Activated T-helper 1 cell treated with anti-CD3 and anti-CD28 coated beads, Interleukin-12 subunit alpha, Interleukin-12 subunit beta, Interleukin-2, Interleukin-4 antibody, amounts not matched to agents 30 ng/mL and 10 ng/mL and 1 ng/mL, durations not matched to agents 14 hours and 24 hours and 36 hours (primary cell): Measurements from ENCODE around the gene MTX1. TPM values are rescaled to one million over a fixed set of nuclear protein-coding genes. Genes with fewer than 3 reads are reported as not detected.

ENCODE experiments used
- DNase-seq: peaks from one replicate; pipeline ENCODE4 v3.0.0; 2021; ENCODE audit warnings: low spot score
- H3K27ac Mint-ChIP-seq: one replicate; pipeline ENCODE4 v1.8.0; 2021; ENCODE audit warnings: mild to moderate bottlenecking, mixed read lengths
- H3K27me3 Mint-ChIP-seq: one replicate; pipeline ENCODE4 v1.8.0; 2022; ENCODE audit warnings: mild to moderate bottlenecking, moderate library complexity, mixed read lengths; ENCODE audit not compliant: insufficient read depth
- H3K36me3 Mint-ChIP-seq: one replicate; pipeline ENCODE4 v1.8.0; 2021; ENCODE audit warnings: low read depth, mixed read lengths
- H3K4me1 Mint-ChIP-seq: one replicate; pipeline ENCODE4 v1.8.0; 2021; ENCODE audit warnings: low read depth, mixed read lengths
- H3K4me3 Mint-ChIP-seq: one replicate; pipeline ENCODE4 v1.8.0; 2021; ENCODE audit warnings: mild to moderate bottlenecking, moderate library complexity, mixed read lengths
- H3K9me3 Mint-ChIP-seq: one replicate; pipeline ENCODE4 v1.8.0; 2021; ENCODE audit warnings: mixed read lengths
- intact Hi-C: fragments of 100-400 bp; cut with micrococcal nuclease; formaldehyde crosslinking; loops from one replicate; pipeline ENCODE4 v1.15.1; 2024
- total RNA-seq: library from RNA; stranded (reverse); gene quantifications from 2 replicates; pipeline ENCODE4 v1.2.3, GENCODE V29; 2022

MTX1 gene
- total RNA-seq, 1 donor from 2014 or later = 62.3 TPM

- Mint-ChIP-seq H3K4me3 (no peak overlapping the region), H3K9me3 (no peaks in the 10 kb centered on the region), H3K36me3 (peaks cover 18% of the 10 kb centered on the region), H3K4me1 (peaks cover 35% of the 10 kb centered on the region), H3K27me3 (peaks cover 4% of the 10 kb centered on the region), H3K27ac (no peak overlapping the region)
- intact Hi-C loops = loop anchor here (5.0 kb wide), 1 partner anchor 42 kb away; the partner anchor contains the start of gene EFNA1
- DNase-seq = no peak
These were observed 39.0 kb upstream of the MTX1 start for GRCh38 chr1:155169541-155169940.

- Mint-ChIP-seq H3K27me3 (peaks cover 4% of the 10 kb centered on the region), H3K9me3 (no peaks in the 10 kb centered on the region), H3K27ac (no peak overlapping the region), H3K4me1 (peaks cover 42% of the 10 kb centered on the region), H3K36me3 (peaks cover 18% of the 10 kb centered on the region), H3K4me3 (peak overlapping the region; percentile 76)
- no peak for DNase-seq
- intact Hi-C loops = loop anchor here (5.0 to 10.0 kb wide), 3 partner anchors 163 to 577 kb away; partner anchors contain the start of gene ADAR
These were observed 38.3 kb upstream of the MTX1 start for GRCh38 chr1:155170101-155170785.

- H3K9me3 Mint-ChIP-seq = no peaks in the 10 kb centered on the region
- no peak for DNase-seq
- no peak overlapping the region for H3K27ac Mint-ChIP-seq
- peaks cover 18% of the 10 kb centered on the region for H3K36me3 Mint-ChIP-seq
- H3K4me1 Mint-ChIP-seq = peaks cover 46% of the 10 kb centered on the region
- intact Hi-C loops = loop anchor here (5.0 to 10.0 kb wide), 3 partner anchors 164 to 576 kb away; partner anchors contain the start of gene ADAR
- H3K27me3 Mint-ChIP-seq = peaks cover 3% of the 10 kb centered on the region
- H3K4me3 Mint-ChIP-seq = peak overlapping the region; percentile 96
These were observed 37.7 kb upstream of the MTX1 start for GRCh38 chr1:155170806-155171205.

- Mint-ChIP-seq H3K9me3 (no peaks in the 10 kb centered on the region), H3K27me3 (peaks cover 2% of the 10 kb centered on the region), H3K27ac (peak overlapping the region; percentile 97), H3K36me3 (peaks cover 24% of the 10 kb centered on the region), H3K4me1 (peaks cover 53% of the 10 kb centered on the region), H3K4me3 (peak overlapping the region; percentile 96)
- intact Hi-C loops = loop anchor here (1.0 to 10.0 kb wide), 5 partner anchors 72 to 575 kb away; partner anchors contain the start of gene ADAR
- DNase-seq = no peak
These were observed 36.4 kb upstream of the MTX1 start for GRCh38 chr1:155171836-155172731.

- peak within 1 kb of the TSS; percentile 97 for H3K27ac Mint-ChIP-seq
- peak within 1 kb of the TSS; percentile 96 for H3K4me3 Mint-ChIP-seq
- peak; percentile 94 for DNase-seq
- intact Hi-C loops = loop anchor here (1.0 to 10.0 kb wide), 11 partner anchors 33 to 574 kb away; partner anchors contain the start of genes ADAR, DPM3, EFNA4 and MTX1
- H3K36me3 Mint-ChIP-seq = peaks cover 30% of the 10 kb centered on the region
- no peaks in the 10 kb centered on the region for H3K27me3 Mint-ChIP-seq
- peaks cover 49% of the 10 kb centered on the region for H3K4me1 Mint-ChIP-seq
- H3K9me3 Mint-ChIP-seq = no peaks in the 10 kb centered on the region
These were observed 35.6 kb upstream of the MTX1 start, which contains the start of gene KRTCAP2 for GRCh38 chr1:155172732-155173477. Gene KRTCAP2 (minus strand): TSS chr1:155173304. CDS start chr1:155173224, 80 bp downstream.

- H3K9me3 Mint-ChIP-seq = no peaks in the 10 kb centered on the region
- H3K27ac Mint-ChIP-seq = peak within 1 kb of the TSS; percentile 97
- intact Hi-C loops = loop anchor here (1.0 to 10.0 kb wide), 10 partner anchors 33 to 574 kb away; partner anchors contain the start of genes ADAR, DPM3, EFNA4 and MTX1
- peak; percentile 69 for DNase-seq
- peak within 1 kb of the TSS; percentile 96 for H3K4me3 Mint-ChIP-seq
- H3K36me3 Mint-ChIP-seq = peaks cover 31% of the 10 kb centered on the region
- no peaks in the 10 kb centered on the region for H3K27me3 Mint-ChIP-seq
- H3K4me1 Mint-ChIP-seq = peaks cover 46% of the 10 kb centered on the region
These were observed 34.8 kb upstream of the MTX1 start, which contains the start of gene TRIM46 for GRCh38 chr1:155173478-155174323. Gene TRIM46 (plus strand): TSS chr1:155173849. CDS start chr1:155173967, 118 bp downstream.

- H3K36me3 Mint-ChIP-seq = peaks cover 32% of the 10 kb centered on the region
- H3K4me3 Mint-ChIP-seq = peak overlapping the region; percentile 96
- H3K27ac Mint-ChIP-seq = peak overlapping the region; percentile 78
- intact Hi-C loops = loop anchor here (5.0 to 10.0 kb wide), 3 partner anchors 167 to 573 kb away; partner anchors contain the start of gene ADAR
- peaks cover 46% of the 10 kb centered on the region for H3K4me1 Mint-ChIP-seq
- peak; percentile 50 for DNase-seq
- no peaks in the 10 kb centered on the region for H3K9me3 Mint-ChIP-seq
- H3K27me3 Mint-ChIP-seq = peaks cover 2% of the 10 kb centered on the region
These were observed 33.9 kb upstream of the MTX1 start for GRCh38 chr1:155174324-155175280.

GRCh38 chr1:155175281-155175926 is 33.1 kb upstream of the MTX1 start:
- peaks cover 2% of the 10 kb centered on the region for H3K27me3 Mint-ChIP-seq

GRCh38 chr1:155175927-155176371 is 32.5 kb upstream of the MTX1 start:
- peak overlapping the region; percentile 25 for H3K27ac Mint-ChIP-seq
- DNase-seq = no peak
- H3K9me3 Mint-ChIP-seq = no peaks in the 10 kb centered on the region
- H3K4me3 Mint-ChIP-seq = peak overlapping the region; percentile 69
- peaks cover 43% of the 10 kb centered on the region for H3K4me1 Mint-ChIP-seq
- H3K36me3 Mint-ChIP-seq = peaks cover 31% of the 10 kb centered on the region
- H3K27me3 Mint-ChIP-seq = peaks cover 2% of the 10 kb centered on the region
- intact Hi-C loops = loop anchor here (1.0 to 10.0 kb wide), 3 partner anchors 17 to 571 kb away; partner anchors contain the start of gene ADAR

More at GRCh38 chr1:155175281-155175926, 33.1 kb upstream of the MTX1 start:
- H3K9me3 Mint-ChIP-seq = no peaks in the 10 kb centered on the region
- intact Hi-C loops = loop anchor here (10.0 kb wide), 1 partner anchor 571 kb away; the partner anchor contains the start of gene ADAR
- H3K27ac Mint-ChIP-seq = no peak overlapping the region
- H3K4me1 Mint-ChIP-seq = peaks cover 44% of the 10 kb centered on the region
- H3K36me3 Mint-ChIP-seq = peaks cover 32% of the 10 kb centered on the region
- H3K4me3 Mint-ChIP-seq = peak overlapping the region; percentile 96
- DNase-seq = no peak

GRCh38 chr1:155176544-155177071 is 31.9 kb upstream of the MTX1 start:
- H3K27me3 Mint-ChIP-seq = peaks cover 2% of the 10 kb centered on the region
- H3K4me3 Mint-ChIP-seq = peak overlapping the region; percentile 69
- intact Hi-C loops = loop anchor here (1.0 to 10.0 kb wide), 3 partner anchors 17 to 572 kb away; partner anchors contain the start of gene ADAR
- peak overlapping the region; percentile 25 for H3K27ac Mint-ChIP-seq
- peak; percentile 74 for DNase-seq
- peaks cover 31% of the 10 kb centered on the region for H3K36me3 Mint-ChIP-seq
- peaks cover 47% of the 10 kb centered on the region for H3K4me1 Mint-ChIP-seq
- no peaks in the 10 kb centered on the region for H3K9me3 Mint-ChIP-seq
